ENCODE results near the gene FAM221B.

The FAM221B gene

GRCh38 chr9:35810122-35810521 is 18.4 kb downstream of the FAM221B start:
- DNase-seq (ENCODE audit: low spot score), result no peak
- TF ChIP-seq CTCF (IDR thresholded peaks at IDR 0.05; ENCODE audit: extremely low read depth, missing control alignments), result no peak

DNA sequence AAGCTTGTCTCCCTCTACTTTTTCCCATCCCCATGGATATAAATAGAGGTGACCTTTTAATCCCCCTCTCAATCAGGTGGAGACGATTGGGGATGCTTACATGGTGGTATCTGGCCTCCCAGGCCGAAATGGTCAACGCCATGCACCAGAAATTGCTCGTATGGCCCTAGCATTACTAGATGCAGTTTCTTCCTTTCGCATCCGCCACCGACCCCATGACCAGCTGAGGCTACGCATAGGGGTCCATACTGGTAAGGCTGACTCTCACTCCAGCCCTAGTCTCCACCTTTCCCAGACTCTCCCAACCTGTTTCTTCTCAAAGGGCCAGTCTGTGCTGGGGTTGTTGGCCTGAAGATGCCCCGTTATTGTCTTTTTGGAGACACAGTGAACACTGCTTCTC is 20.1 kb downstream of the FAM221B start:
- no peak for DNase-seq (ENCODE audit: low spot score)
- TF ChIP-seq CTCF (IDR thresholded peaks at IDR 0.05; ENCODE audit: extremely low read depth, missing control alignments), result no peak

- DNase-seq (ENCODE audit: low spot score), result no peak
- TF ChIP-seq CTCF (IDR thresholded peaks at IDR 0.05; ENCODE audit: extremely low read depth, missing control alignments), result no peak
These were observed 22.4 kb downstream of the FAM221B start for GRCh38 chr9:35806101-35806500.

DNA sequence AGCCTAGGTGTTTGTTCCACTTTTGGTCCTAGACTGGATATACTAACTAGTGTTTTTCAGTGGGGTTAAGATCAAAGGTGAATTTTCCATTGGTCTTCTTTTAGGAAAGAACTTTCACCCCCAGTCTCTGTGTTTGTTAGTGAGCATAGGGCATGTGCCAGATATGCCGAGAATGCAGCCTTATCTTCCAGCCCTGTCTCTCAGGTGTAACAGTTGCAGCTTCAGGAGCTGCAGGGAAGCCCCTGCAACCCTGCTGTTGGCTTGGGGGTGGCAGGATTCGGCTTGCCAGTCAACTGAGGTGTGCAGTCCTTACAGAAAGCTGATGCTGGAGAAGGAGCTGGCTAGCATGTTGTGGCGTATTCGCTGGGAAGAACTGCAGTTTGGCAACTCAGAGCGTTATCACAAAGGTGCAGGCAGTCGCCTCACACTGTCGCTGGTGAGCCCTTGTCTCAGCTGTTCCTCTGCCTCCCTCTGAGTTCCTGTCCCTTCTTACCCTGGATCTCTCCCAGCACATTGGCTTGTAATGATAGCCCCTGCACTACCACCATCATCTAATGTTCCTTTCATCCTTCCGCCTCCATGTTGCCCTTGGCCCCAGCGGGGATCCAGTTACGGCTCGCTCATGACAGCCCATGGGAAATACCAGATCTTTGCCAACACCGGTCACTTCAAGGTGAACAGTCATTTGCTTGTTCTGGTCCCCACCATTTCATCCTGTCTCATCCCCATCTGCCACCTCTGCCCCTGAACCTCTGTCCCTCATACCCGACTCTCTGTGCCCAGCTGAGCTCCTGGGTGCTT is 27.0 kb downstream of the FAM221B start:
- DNase-seq (ENCODE audit: low spot score), result no peak
- TF ChIP-seq CTCF (IDR thresholded peaks at IDR 0.05; ENCODE audit: extremely low read depth, missing control alignments), result no peak

DNA sequence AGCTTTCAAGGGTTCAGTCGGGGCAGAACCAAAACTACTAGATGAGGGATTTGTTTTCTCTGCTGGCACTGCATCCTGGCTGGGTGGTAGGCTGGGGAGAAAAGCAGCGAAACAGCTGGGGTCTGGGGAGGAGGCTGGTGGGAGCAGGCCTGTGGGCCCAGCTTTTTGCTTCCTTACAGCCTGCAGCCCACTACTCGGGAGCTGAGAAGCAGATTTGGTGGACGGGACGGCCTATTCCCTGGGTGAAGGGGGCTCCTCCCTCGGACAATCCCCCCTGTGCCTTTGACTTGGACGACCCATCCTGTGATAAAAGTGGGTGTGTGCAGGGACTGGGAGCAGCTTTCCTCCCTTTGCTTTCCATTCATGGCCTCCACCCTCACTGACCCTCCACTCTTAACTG is 28.0 kb downstream of the FAM221B start:
- no peak for DNase-seq (ENCODE audit: low spot score)

GRCh38 chr9:35798658-35799374 is 29.7 kb downstream of the FAM221B start:
- TF ChIP-seq CTCF (IDR thresholded peaks at IDR 0.05; ENCODE audit: extremely low read depth, missing control alignments), result no peak
- no peak for DNase-seq (ENCODE audit: low spot score)

More for the DNA sequence above, 28.0 kb downstream of the FAM221B start:
- no peak for TF ChIP-seq CTCF (IDR thresholded peaks at IDR 0.05; ENCODE audit: extremely low read depth, missing control alignments)

Measured in GM20000 (cell line).